Fibroblast of pulmonary artery (primary cell): ENCODE results near the gene IRAG1.

Experiments
- DNase-seq: peaks from one replicate; pipeline ENCODE4 v3.0.0-alpha.2; 2010; ENCODE audit warnings: low read depth
- H3K4me3 ChIP-seq: replicated peaks from 2 replicates; pipeline ENCODE4 v1.5.1; 2011; ENCODE audit warnings: low read depth, mild to moderate bottlenecking, control low read depth, low read length, moderate library complexity
- TF ChIP-seq, protein P1 (sequence below): IDR thresholded peaks from 2 replicates; pipeline ENCODE4 v1.5.1; 2011; ENCODE audit warnings: mild to moderate bottlenecking, control low read depth, low read length, inconsistent platforms; ENCODE audit errors: missing control alignments

IRAG1 gene

GRCh38 chr11:10693509-10694081 lies at the start of gene IRAG1:
TSS of gene IRAG1 (minus strand) at chr11:10693755. CDS start at chr11:10693602, 153 bp downstream.
- no peak within 1 kb of the TSS for H3K4me3 ChIP-seq
- DNase-seq = peak; percentile 58
- TF ChIP-seq, protein P1, sequence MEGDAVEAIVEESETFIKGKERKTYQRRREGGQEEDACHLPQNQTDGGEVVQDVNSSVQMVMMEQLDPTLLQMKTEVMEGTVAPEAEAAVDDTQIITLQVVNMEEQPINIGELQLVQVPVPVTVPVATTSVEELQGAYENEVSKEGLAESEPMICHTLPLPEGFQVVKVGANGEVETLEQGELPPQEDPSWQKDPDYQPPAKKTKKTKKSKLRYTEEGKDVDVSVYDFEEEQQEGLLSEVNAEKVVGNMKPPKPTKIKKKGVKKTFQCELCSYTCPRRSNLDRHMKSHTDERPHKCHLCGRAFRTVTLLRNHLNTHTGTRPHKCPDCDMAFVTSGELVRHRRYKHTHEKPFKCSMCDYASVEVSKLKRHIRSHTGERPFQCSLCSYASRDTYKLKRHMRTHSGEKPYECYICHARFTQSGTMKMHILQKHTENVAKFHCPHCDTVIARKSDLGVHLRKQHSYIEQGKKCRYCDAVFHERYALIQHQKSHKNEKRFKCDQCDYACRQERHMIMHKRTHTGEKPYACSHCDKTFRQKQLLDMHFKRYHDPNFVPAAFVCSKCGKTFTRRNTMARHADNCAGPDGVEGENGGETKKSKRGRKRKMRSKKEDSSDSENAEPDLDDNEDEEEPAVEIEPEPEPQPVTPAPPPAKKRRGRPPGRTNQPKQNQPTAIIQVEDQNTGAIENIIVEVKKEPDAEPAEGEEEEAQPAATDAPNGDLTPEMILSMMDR = no peak

GRCh38 chr11:10742460-10743208 lies 49.1 kb upstream of the IRAG1 start:
- H3K4me3 ChIP-seq = no peak overlapping the region
- no peak for DNase-seq
- TF ChIP-seq, protein P1 = no peak

GRCh38 chr11:10735481-10736475 lies 42.2 kb upstream of the IRAG1 start:
- DNase-seq = peak; percentile 98
- H3K4me3 ChIP-seq = peak overlapping the region; percentile 29
- TF ChIP-seq, protein P1 = peak; percentile 95

- DNase-seq = no peak
- H3K4me3 ChIP-seq = no peak overlapping the region
- TF ChIP-seq, protein P1 = no peak
Measured at GRCh38 chr11:10731064-10731680, 37.6 kb upstream of the IRAG1 start.

GRCh38 chr11:10730151-10730550 lies 36.6 kb upstream of the IRAG1 start:
- DNase-seq = no peak
- TF ChIP-seq, protein P1 = no peak
- H3K4me3 ChIP-seq = no peak overlapping the region

DNA sequence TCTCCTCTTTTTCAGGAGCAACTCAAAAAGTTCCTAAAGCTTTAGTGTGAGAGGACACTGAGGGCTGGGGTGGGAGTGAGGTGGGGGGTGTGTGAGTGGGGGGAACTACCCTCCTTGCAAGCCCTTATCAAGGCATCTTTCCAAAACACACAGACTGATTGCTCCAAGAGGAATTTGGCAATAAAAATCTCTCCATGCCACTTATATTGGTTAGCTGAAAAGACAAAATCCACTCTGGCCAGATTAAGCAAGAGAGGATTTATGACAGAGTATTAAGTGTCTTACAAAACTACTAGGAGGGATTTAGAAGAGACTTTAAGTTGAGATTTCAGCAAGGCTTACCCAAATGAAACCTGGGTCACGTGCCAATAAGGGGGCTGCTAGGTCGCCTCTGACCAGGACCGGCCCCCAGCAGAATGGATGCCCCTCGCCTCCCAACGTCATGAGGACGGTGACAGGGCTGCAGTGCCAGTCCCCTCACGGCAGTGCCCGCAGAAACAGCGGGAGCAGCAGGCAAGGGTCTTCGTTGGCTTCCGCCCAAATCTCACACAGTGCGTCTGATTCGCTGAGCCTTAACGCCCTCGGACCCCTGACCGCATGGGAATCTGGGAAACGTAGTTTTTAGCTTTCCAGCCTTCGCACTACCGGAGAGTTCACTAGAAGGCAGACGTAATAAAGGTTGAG lies 35.4 kb upstream of the IRAG1 start:
- DNase-seq = no peak
- no peak overlapping the region for H3K4me3 ChIP-seq
- TF ChIP-seq, protein P1 = no peak
